Mucosa of descending colon (tissue), 3 donors: ENCODE measurements around the gene ZNF24. TPM values are rescaled to one million over a fixed set of nuclear protein-coding genes. Genes with fewer than 3 reads are reported as not detected.

Experiments used
- ATAC-seq: fragments of 200-7000 bp; cut with Tn5 transposase; one replicate; pipeline ENCODE4 v1.9.1; 2020; ENCODE audit warnings: mild to moderate bottlenecking, moderate library complexity
- DNase-seq, 3 donors: peaks; one replicate each; pipeline ENCODE4 v3.0.0-alpha.2; 2020
- H3K36me3 ChIP-seq: fragments of 200-600 bp; one replicate; pipeline ENCODE4 v1.8.0; 2021; ENCODE audit warnings: low read depth, mild to moderate bottlenecking
- H3K4me1 ChIP-seq: fragments of 200-600 bp; one replicate; pipeline ENCODE4 v1.8.0; 2021; ENCODE audit warnings: low read depth, mild to moderate bottlenecking
- H3K4me3 ChIP-seq: fragments of 200-600 bp; one replicate; pipeline ENCODE4 v1.8.0; 2021; ENCODE audit warnings: mild to moderate bottlenecking
- H3K9me3 ChIP-seq: fragments of 200-600 bp; one replicate; pipeline ENCODE4 v1.8.0; 2021; ENCODE audit warnings: mild to moderate bottlenecking
- CTCF ChIP-seq: fragments of 200-600 bp; IDR thresholded peaks from one replicate; pipeline ENCODE4 v1.8.0; 2022; ENCODE audit warnings: antibody characterized with exemption, mild to moderate bottlenecking
- intact Hi-C, 2 donors: fragments of 100-400 bp; cut with DNase I in 1 of 2; cut with micrococcal nuclease in 1 of 2; formaldehyde crosslinking; loops; one replicate each; pipeline versions ENCODE4 v1.11.0 to v1.11.1; 2022; cut with DNase I, micrococcal nuclease
- total RNA-seq, 3 donors: library from RNA; stranded (reverse); fragmentation: NEBNext Ultra II Directional in 2 of 3; extraction: Animal tissue kit (Norgen Biotek cat#: 25700) in 2 of 3; gene quantifications; one replicate each; pipeline versions ENCODE4 v1.2.1 to v1.2.4, GENCODE V29; 2021 to 2023
- donor health status: DM: no; HTN: no; CAD: no; lungs with moderate emphysema.
- donor health status: DM: no; HTN: no; CAD: no.
- donor health status: DM: no; HTN: yes; CAD: no.

ZNF24 gene
- total RNA-seq, 3 donors from 2014 or later: 44.1 to 58.3 (median 48.9) TPM

- Histone ChIP-seq H3K4me3 (no peak overlapping the region), H3K4me1 (no peaks in the 10 kb centered on the region), H3K36me3 (no peaks in the 10 kb centered on the region), H3K9me3 (no peaks in the 10 kb centered on the region)
- no peak for ATAC-seq
- DNase-seq: no peak
- intact Hi-C loops: no loop called here
- TF ChIP-seq CTCF: no peak
These were observed 60.1 kb downstream of the ZNF24 start for GRCh38 chr18:35283923-35284794.

GRCh38 chr18:35282353-35282752 is 61.9 kb downstream of the ZNF24 start:
- no peaks in the 10 kb centered on the region for H3K9me3 ChIP-seq
- H3K4me1 ChIP-seq: no peaks in the 10 kb centered on the region
- peak; percentile 66 for ATAC-seq
- H3K36me3 ChIP-seq: no peaks in the 10 kb centered on the region
- no peak for TF ChIP-seq CTCF
- intact Hi-C loops: no loop called here
- DNase-seq: no peak
- no peak overlapping the region for H3K4me3 ChIP-seq

Other genes with a start within 250 kb of the ZNF24 start
- 10 to 100 TPM; 23.1 to 33.3 (median 25.3) TPM for gene ZNF397, start 103.4 kb downstream of the ZNF24 start, total RNA-seq
- gene ZSCAN30, start 54.2 kb downstream of the ZNF24 start, total RNA-seq: 10 to 100 TPM in 2 of 3 donors, 1 to 10 TPM in 1; 9.7 to 14.9 (median 14.3) TPM
- 1 to 10 TPM; 2.7 to 6.1 (median 2.8) TPM for gene ZNF396, start 32.9 kb upstream of the ZNF24 start, total RNA-seq
- gene INO80C, start 153.5 kb upstream of the ZNF24 start, total RNA-seq: 10 to 100 TPM; 28.0 to 46.7 (median 32.2) TPM
- 100 to 1,000 TPM in 2 of 3 donors, 10 to 100 TPM in 1; 82.7 to 118 (median 109) TPM for gene GALNT1, start 237.3 kb upstream of the ZNF24 start, total RNA-seq